Testis (tissue), 3 donors: ENCODE data around the gene ZNF579. TPM values are rescaled to one million over a fixed set of nuclear protein-coding genes. Genes with fewer than 3 reads are reported as not detected.

Experiments
- DNase-seq: peaks from one replicate; pipeline ENCODE4 v3.0.0-alpha.2; 2019
- H3K27ac ChIP-seq, 2 donors: fragments of 200-600 bp; sonication (generic); one replicate each; pipeline ENCODE4 v1.5.1; 2019
- H3K27me3 ChIP-seq: fragments of 200-600 bp; sonication (generic); one replicate; pipeline ENCODE4 v1.5.1; 2019
- H3K36me3 ChIP-seq: fragments of 200-600 bp; sonication (generic); one replicate; pipeline ENCODE4 v1.5.1; 2017; ENCODE audit warnings: low read depth; ENCODE audit errors: missing control alignments
- H3K4me1 ChIP-seq: fragments of 200-600 bp; sonication (generic); one replicate; pipeline ENCODE4 v1.5.1; 2019
- H3K4me3 ChIP-seq, 2 donors: fragments of 200-600 bp; sonication (generic); one replicate each; pipeline ENCODE4 v1.5.1; 2017 to 2019
- H3K9me3 ChIP-seq: fragments of 200-600 bp; sonication (generic); one replicate; pipeline ENCODE4 v1.5.1; 2017
- POLR2A ChIP-seq: fragments of 450-650 bp; IDR thresholded peaks from one replicate; pipeline ENCODE4 v1.6.1; 2017; ENCODE audit warnings: antibody characterized with exemption, mild to moderate bottlenecking, moderate library complexity
- WGBS, 2 donors: methylation state at CpG; one replicate each; pipeline ENCODE4 v1.1.5; 2018; 5-methylcytosine and 5-hydroxymethylcytosine counted together
- intact Hi-C: fragments of 100-400 bp; cut with DNase I; formaldehyde crosslinking; loops from one replicate; pipeline ENCODE4 v1.15.1; 2023; ENCODE audit warnings: low total_unique reads
- polyA plus RNA-seq: library from polyadenylated mRNA; stranded (reverse); fragments of 350-450 nt; fragmentation: Illumina TruSeq; extraction: RNeasy Lipid Tissue Mini Kit (QIAGEN cat#74804); gene quantifications from one replicate; pipeline ENCODE4 v1.2.3, GENCODE V29; 2014; ENCODE audit warnings: low read depth, low replicate concordance; ENCODE audit not compliant: insufficient read depth
- total RNA-seq, 2 donors: library from RNA; depleted of rRNA; stranded (reverse); fragments of >200 nt; gene quantifications; one replicate each; pipeline ENCODE4 v1.2.3, GENCODE V29; 2016
- TF ChIP-seq, protein P1 (sequence below), 3 experiments: fragments of 450-650 bp in 2 of 3; fragments of 200-600 bp in 1 of 3; sonication (generic) in 1 of 3; IDR thresholded peaks; one replicate each; pipeline ENCODE4 v1.5.1; 2016 to 2019; ENCODE audit warnings: antibody characterized with exemption in 3 of 3, mild to moderate bottlenecking in 2 of 3, moderate library complexity in 1 of 3

ZNF579 gene
- total and polyA plus RNA-seq, 3 donors from 2014 or later, result 4.0 to 7.2 (median 4.3) TPM

DNA sequence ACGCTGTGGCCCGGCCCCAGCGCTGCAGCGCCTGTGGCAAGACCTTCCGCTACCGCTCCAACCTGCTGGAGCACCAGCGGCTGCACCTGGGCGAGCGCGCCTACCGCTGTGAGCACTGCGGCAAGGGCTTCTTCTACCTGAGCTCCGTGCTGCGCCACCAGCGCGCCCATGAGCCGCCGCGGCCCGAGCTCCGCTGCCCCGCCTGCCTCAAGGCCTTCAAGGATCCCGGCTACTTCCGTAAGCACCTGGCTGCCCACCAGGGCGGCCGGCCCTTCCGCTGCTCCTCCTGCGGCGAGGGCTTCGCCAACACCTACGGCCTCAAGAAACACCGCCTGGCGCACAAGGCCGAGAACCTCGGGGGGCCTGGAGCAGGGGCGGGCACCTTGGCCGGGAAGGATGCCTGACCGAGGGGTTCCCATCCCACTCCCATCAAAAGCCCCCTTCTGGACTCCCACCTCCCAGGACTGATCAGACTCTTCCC is 35.8 kb upstream of the ZNF579 start:
- no peaks in the 10 kb centered on the region for H3K36me3 ChIP-seq

DNA sequence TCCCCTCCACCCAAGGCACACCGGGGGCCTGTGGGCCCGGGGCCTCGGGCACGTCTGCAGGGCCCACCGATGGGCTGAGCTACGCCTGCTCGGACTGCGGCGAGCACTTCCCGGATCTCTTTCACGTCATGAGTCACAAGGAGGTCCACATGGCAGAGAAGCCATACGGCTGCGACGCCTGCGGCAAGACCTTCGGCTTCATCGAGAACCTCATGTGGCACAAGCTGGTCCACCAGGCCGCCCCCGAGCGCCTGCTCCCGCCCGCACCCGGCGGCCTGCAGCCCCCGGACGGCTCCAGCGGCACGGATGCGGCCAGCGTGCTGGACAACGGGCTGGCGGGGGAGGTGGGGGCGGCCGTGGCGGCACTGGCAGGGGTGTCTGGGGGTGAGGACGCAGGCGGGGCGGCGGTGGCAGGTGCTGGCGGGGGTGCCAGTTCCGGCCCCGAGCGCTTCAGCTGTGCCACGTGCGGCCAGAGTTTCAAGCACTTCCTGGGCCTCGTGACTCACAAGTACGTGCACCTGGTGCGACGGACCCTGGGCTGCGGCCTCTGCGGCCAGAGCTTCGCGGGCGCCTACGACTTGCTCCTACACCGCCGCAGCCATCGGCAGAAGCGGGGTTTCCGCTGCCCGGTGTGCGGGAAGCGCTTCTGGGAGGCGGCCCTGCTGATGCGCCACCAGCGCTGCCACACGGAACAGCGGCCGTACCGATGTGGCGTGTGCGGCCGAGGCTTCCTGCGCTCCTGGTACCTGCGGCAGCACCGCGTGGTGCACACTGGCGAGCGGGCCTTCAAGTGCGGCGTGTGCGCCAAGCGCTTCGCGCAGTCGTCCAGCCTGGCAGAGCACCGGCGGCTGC is 35.1 kb upstream of the ZNF579 start:
- no peak for TF ChIP-seq POLR2A
- TF ChIP-seq, protein P1, sequence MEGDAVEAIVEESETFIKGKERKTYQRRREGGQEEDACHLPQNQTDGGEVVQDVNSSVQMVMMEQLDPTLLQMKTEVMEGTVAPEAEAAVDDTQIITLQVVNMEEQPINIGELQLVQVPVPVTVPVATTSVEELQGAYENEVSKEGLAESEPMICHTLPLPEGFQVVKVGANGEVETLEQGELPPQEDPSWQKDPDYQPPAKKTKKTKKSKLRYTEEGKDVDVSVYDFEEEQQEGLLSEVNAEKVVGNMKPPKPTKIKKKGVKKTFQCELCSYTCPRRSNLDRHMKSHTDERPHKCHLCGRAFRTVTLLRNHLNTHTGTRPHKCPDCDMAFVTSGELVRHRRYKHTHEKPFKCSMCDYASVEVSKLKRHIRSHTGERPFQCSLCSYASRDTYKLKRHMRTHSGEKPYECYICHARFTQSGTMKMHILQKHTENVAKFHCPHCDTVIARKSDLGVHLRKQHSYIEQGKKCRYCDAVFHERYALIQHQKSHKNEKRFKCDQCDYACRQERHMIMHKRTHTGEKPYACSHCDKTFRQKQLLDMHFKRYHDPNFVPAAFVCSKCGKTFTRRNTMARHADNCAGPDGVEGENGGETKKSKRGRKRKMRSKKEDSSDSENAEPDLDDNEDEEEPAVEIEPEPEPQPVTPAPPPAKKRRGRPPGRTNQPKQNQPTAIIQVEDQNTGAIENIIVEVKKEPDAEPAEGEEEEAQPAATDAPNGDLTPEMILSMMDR (IDR thresholded peaks at IDR 0.05), result no peak
- H3K27me3 ChIP-seq, result no peaks in the 10 kb centered on the region
- H3K4me1 ChIP-seq, result peaks cover 12% of the 10 kb centered on the region
- no peak overlapping the region for H3K27ac ChIP-seq
- no peaks in the 10 kb centered on the region for H3K36me3 ChIP-seq
- peak overlapping the region in 1 of 2 donors; percentile 29 for H3K4me3 ChIP-seq
- no peaks in the 10 kb centered on the region for H3K9me3 ChIP-seq
- DNase-seq, result no peak
- intact Hi-C loops, result no loop called here
- 84 to 86% methylated on average over 38 to 85 of the region's 88 CpGs for WGBS, 2 donors

More for the DNA sequence above, 35.8 kb upstream of the ZNF579 start:
- H3K4me1 ChIP-seq, result peaks cover 6% of the 10 kb centered on the region
- TF ChIP-seq, protein P1 (IDR thresholded peaks at IDR 0.05), result no peak
- TF ChIP-seq POLR2A, result no peak
- no peaks in the 10 kb centered on the region for H3K27me3 ChIP-seq
- 75 to 90% methylated on average over 19 to 35 of the region's 38 CpGs for WGBS, 2 donors
- H3K27ac ChIP-seq, result no peak overlapping the region
- H3K9me3 ChIP-seq, result no peaks in the 10 kb centered on the region
- peak overlapping the region in 1 of 2 donors; percentile 29 for H3K4me3 ChIP-seq
- intact Hi-C loops, result no loop called here
- no peak for DNase-seq

DNA sequence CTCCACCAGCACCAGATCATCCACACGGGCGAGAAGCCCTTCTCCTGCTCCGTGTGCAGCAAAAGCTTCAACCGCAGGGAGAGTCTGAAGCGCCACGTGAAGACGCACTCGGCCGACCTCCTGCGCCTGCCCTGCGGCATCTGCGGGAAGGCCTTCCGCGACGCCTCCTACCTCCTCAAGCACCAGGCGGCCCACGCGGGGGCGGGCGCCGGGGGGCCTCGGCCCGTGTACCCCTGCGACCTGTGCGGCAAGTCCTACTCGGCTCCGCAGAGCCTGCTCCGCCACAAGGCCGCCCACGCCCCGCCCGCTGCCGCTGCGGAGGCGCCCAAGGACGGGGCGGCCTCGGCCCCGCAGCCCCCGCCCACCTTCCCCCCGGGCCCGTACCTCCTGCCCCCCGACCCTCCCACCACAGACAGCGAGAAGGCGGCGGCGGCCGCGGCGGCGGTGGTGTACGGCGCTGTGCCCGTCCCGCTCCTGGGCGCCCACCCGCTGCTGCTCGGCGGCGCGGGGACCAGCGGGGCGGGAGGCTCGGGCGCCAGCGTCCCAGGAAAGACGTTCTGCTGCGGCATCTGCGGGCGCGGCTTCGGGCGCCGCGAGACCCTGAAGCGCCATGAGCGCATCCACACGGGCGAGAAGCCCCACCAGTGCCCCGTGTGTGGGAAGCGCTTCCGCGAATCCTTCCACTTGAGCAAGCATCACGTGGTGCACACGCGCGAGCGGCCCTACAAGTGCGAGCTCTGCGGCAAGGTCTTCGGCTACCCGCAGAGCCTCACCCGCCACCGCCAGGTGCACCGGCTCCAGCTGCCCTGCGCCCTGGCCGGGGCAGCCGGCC is 34.3 kb upstream of the ZNF579 start:
- intact Hi-C loops, result no loop called here
- no peaks in the 10 kb centered on the region for H3K9me3 ChIP-seq
- H3K27ac ChIP-seq, result no peak overlapping the region
- H3K4me1 ChIP-seq, result peaks cover 12% of the 10 kb centered on the region
- no peaks in the 10 kb centered on the region for H3K36me3 ChIP-seq
- DNase-seq, result no peak
- H3K27me3 ChIP-seq, result no peaks in the 10 kb centered on the region
- 74 to 93% methylated on average over 6 to 79 of the region's 98 CpGs for WGBS, 2 donors
- H3K4me3 ChIP-seq, result peak overlapping the region in 1 of 2 donors; percentile 29
- TF ChIP-seq POLR2A, result no peak
- TF ChIP-seq, protein P1 (IDR thresholded peaks at IDR 0.05), result no peak

DNA sequence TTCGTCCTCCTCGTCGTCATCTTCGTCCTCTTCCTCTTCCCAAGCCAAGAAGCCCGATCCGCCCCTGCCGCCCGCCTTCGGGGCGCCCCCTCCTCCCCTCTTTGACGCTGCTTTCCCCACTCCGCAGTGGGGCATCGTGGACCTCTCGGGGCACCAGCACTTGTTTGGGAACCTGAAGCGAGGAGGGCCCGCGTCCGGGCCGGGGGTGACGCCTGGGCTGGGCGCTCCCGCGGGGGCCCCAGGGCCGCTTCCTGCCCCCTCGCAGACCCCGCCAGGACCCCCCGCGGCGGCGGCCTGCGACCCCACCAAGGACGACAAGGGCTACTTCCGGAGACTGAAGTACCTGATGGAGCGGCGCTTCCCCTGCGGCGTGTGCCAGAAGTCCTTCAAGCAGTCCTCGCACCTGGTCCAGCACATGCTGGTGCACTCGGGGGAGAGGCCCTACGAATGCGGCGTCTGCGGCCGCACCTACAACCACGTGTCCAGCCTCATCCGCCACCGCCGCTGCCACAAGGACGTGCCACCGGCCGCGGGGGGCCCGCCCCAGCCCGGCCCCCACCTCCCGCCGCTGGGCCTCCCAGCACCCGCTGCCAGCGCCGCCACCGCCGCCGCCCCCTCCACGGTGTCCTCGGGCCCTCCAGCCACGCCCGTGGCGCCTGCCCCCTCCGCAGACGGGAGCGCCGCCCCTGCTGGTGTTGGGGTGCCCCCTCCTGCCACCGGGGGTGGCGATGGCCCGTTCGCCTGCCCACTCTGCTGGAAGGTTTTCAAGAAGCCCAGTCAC is 33.5 kb upstream of the ZNF579 start:
- intact Hi-C loops, result no loop called here
- Histone ChIP-seq H3K27me3 (no peaks in the 10 kb centered on the region), H3K27ac (no peak overlapping the region), H3K4me3 (no peak overlapping the region), H3K4me1 (peaks cover 12% of the 10 kb centered on the region), H3K9me3 (no peaks in the 10 kb centered on the region), H3K36me3 (no peaks in the 10 kb centered on the region)
- no peak for DNase-seq
- WGBS, 2 donors, result 72 to 82% methylated on average over 50 to 67 of the region's 75 CpGs
- TF ChIP-seq, protein P1 (IDR thresholded peaks at IDR 0.05), result no peak
- no peak for TF ChIP-seq POLR2A
